Measurements from ENCODE around the gene RAB30. TPM values are rescaled to one million over a fixed set of nuclear protein-coding genes. Genes with fewer than 3 reads are reported as not detected.

The RAB30 gene
- total RNA-seq, 1 experiment from 2014 or later = 6.2 TPM

DNA sequence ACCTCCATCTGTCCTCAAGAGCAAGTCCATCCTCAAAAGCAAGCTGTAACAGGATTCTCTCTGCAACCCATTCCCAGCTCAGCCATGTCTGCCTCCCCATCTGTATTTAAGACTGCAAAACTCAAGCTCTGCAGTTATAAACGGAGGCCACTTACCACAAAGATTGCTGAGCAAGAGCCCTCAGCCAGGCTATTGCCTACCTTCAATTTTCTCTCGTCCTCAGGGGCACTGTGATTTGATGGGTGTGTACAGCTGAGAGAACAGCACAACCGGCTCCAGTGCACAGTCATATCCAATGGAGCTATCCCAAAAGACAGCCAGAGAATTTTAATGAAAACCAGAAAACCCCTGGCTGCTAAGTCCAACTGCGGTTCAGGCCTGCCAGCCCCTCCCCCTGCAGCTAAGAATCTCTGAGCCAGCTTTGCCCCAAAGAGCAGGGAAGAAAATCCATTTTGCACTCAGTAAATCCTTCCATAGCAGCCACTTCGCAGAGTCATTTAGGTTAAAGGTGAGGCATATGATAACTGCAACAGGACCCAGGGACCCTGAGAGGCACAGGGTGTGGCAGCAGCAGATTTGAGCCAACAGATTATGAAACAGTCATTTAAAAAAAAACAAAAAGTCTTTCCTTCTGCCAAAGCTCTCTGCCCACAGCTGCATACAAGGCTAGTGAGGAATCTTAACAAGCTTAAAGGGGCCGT, 37.6 kb downstream of the RAB30 start:
- CTCF ChIA-PET = interaction anchor here (2.1 kb wide), 1 partner anchor 167 kb away, joined by 4 read pairs; no protein-coding TSS in a partner anchor
- Mint-ChIP-seq H3K36me3 (no peaks in the 10 kb centered on the region), H3K4me1 (peaks cover 18% of the 10 kb centered on the region), H3K4me3 (no peak overlapping the region), H3K9me3 (no peaks in the 10 kb centered on the region), H3K27me3 (ENCODE audit: low read depth) (no peaks in the 10 kb centered on the region), H3K27ac (peak overlapping the region; percentile 48; the same call in 1 of the 2 replicates)
- no peak for TF ChIP-seq ZNF671 (CRISPR knock-in tag; IDR thresholded peaks at IDR 0.05)
- TF ChIP-seq ATF1 (CRISPR knock-in tag; IDR thresholded peaks at IDR 0.05) = no peak
- TF ChIP-seq, protein P1, sequence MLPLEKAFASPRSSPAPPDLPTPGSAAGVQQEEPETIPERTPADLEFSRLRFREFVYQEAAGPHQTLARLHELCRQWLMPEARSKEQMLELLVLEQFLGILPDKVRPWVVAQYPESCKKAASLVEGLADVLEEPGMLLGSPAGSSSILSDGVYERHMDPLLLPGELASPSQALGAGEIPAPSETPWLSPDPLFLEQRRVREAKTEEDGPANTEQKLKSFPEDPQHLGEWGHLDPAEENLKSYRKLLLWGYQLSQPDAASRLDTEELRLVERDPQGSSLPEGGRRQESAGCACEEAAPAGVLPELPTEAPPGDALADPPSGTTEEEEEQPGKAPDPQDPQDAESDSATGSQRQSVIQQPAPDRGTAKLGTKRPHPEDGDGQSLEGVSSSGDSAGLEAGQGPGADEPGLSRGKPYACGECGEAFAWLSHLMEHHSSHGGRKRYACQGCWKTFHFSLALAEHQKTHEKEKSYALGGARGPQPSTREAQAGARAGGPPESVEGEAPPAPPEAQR (CRISPR knock-in tag; IDR thresholded peaks at IDR 0.05) = no peak
- no peak for TF ChIP-seq NR3C1 (CRISPR knock-in tag; conservative IDR thresholded peaks at IDR 0.05; ENCODE audit: low read depth)
- no peak for TF ChIP-seq NR1H2 (CRISPR knock-in tag; IDR thresholded peaks at IDR 0.05)
- no peak for TF ChIP-seq ZNF121 (CRISPR knock-in tag; IDR thresholded peaks at IDR 0.05)
- TF ChIP-seq JAZF1 (CRISPR knock-in tag; IDR thresholded peaks at IDR 0.05) = no peak
- POLR2A ChIA-PET = interaction anchor here (0.6 to 1.5 kb wide), 3 partner anchors 15 to 63 kb away, joined by 3 to 4 read pairs (median 3); partner anchors contain the start of gene RAB30
- ATAC-seq (peak; percentile 48), DNase-seq (ENCODE audit: low spot score) (no peak)

DNA sequence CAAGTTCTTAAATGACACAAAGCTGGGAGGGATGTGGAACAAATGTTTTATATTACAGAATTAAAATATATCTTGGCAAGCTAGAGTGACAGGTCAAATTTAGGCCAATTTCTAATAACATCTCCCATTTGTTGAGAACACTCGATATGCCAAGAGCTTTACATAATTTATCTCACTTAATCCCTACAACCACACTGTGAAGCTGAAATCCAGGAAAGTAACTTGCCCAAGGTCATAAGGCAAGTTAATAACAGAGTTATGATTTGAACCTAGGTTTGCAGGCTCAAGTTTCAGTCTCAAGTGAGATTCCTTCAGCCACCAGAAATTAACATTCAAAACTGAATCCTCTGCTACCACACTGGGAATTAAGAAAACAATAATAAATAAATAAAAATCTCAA, 38.3 kb downstream of the RAB30 start:
- peaks cover 18% of the 10 kb centered on the region for H3K4me1 Mint-ChIP-seq
- POLR2A ChIA-PET = interaction anchor here (0.7 to 1.5 kb wide), 2 partner anchors 39 to 43 kb away, joined by 4 to 8 read pairs; partner anchors contain the start of gene RAB30
- no peak overlapping the region for H3K27ac Mint-ChIP-seq
- H3K4me3 Mint-ChIP-seq = no peak overlapping the region
- H3K27me3 Mint-ChIP-seq (ENCODE audit: low read depth) = no peaks in the 10 kb centered on the region
- H3K36me3 Mint-ChIP-seq = no peaks in the 10 kb centered on the region
- no peak for ATAC-seq
- no peaks in the 10 kb centered on the region for H3K9me3 Mint-ChIP-seq
- no peak for DNase-seq (ENCODE audit: low spot score)
- no peak for TF ChIP-seq ERG (CRISPR knock-in tag; IDR thresholded peaks at IDR 0.05)
- no peak for TF ChIP-seq SP1 (CRISPR knock-in tag; conservative IDR thresholded peaks at IDR 0.05)
- CTCF ChIA-PET = interaction anchor here (2.1 kb wide), 1 partner anchor 166 kb away, joined by 4 read pairs; no protein-coding TSS in a partner anchor

- DNase-seq (ENCODE audit: low spot score) (no peak), ATAC-seq (no peak)
- TF ChIP-seq FOXK1 (CRISPR knock-in tag; IDR thresholded peaks at IDR 0.05) = no peak
- no peak for TF ChIP-seq MAX (CRISPR knock-in tag; IDR thresholded peaks at IDR 0.05)
- TF ChIP-seq RELA (CRISPR knock-in tag; IDR thresholded peaks at IDR 0.05; ENCODE audit: borderline replicate concordance) = no peak
- TF ChIP-seq MXD4 (CRISPR knock-in tag; IDR thresholded peaks at IDR 0.05; ENCODE audit: borderline replicate concordance) = no peak
- TF ChIP-seq ZNF219 (CRISPR knock-in tag; IDR thresholded peaks at IDR 0.05; ENCODE audit: borderline replicate concordance) = no peak
- TF ChIP-seq ZNF671 (CRISPR knock-in tag; IDR thresholded peaks at IDR 0.05) = no peak
- TF ChIP-seq, protein P2, sequence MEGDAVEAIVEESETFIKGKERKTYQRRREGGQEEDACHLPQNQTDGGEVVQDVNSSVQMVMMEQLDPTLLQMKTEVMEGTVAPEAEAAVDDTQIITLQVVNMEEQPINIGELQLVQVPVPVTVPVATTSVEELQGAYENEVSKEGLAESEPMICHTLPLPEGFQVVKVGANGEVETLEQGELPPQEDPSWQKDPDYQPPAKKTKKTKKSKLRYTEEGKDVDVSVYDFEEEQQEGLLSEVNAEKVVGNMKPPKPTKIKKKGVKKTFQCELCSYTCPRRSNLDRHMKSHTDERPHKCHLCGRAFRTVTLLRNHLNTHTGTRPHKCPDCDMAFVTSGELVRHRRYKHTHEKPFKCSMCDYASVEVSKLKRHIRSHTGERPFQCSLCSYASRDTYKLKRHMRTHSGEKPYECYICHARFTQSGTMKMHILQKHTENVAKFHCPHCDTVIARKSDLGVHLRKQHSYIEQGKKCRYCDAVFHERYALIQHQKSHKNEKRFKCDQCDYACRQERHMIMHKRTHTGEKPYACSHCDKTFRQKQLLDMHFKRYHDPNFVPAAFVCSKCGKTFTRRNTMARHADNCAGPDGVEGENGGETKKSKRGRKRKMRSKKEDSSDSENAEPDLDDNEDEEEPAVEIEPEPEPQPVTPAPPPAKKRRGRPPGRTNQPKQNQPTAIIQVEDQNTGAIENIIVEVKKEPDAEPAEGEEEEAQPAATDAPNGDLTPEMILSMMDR (IDR thresholded peaks at IDR 0.05) = no peak
- ChIA-PET POLR2A (no interaction called here), CTCF (no interaction called here)
- H3K36me3 Mint-ChIP-seq = no peaks in the 10 kb centered on the region
- H3K27me3 Mint-ChIP-seq (ENCODE audit: low read depth) = no peaks in the 10 kb centered on the region
- H3K4me1 Mint-ChIP-seq = peaks cover 26% of the 10 kb centered on the region
- H3K9me3 Mint-ChIP-seq = no peaks in the 10 kb centered on the region
- H3K27ac Mint-ChIP-seq = no peak overlapping the region
- H3K4me3 Mint-ChIP-seq = no peak overlapping the region
Observed at GRCh38 chr11:83031127-83031526, 40.6 kb downstream of the RAB30 start.

Measured in WTC11 (cell line).